SIG-M5 (cell line): ENCODE data around the gene MYO5A.
"Not testable (repeated sequence)": the region's sequence is repeated elsewhere in the genome, so short reads cannot be mapped to it uniquely, and the experiment has no call there.

Experiments
- DNase-seq: peaks from one replicate; lab custom pipeline; 2025; lab: John Stamatoyannopoulos, UW

Gene MYO5A

DNA sequence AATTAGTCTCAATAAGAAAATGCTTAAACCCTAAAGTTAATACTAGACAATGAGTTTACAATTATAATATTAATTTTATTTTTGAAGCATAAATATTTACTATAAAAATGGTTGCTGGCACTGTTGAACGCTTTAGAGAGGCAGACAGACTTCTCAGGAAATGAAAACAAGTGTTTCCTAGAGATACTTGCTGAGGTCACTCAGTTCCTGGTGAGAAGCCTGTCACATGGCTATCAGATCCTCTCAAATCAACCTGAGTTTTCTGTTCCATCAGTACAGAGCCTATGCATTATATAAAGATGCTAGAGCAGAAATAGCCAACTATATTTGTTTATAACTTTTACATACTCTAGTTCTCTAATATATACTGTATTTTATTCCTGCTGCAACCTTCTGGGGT is 109.2 kb downstream of the MYO5A start:
- no peak for DNase-seq

DNA sequence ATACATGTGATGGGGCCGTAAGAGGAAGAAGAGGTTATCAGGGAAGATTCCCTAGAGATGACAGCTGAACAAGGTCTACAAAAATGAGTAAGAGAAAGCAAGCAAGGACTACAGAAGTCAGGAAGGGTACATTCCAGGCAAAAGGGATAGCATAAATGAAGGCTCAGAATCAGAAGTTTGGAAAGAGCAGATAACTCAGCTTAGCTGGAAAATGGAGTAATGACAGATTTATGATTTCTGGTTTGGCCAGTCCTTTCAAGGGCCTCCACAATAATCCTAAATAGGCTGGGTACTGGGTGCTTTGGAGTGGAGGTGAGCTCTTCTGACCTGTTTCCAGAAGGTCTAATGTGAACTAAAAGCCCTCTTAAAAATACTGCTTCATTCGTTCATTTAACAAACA is 110.7 kb downstream of the MYO5A start:
- no peak for DNase-seq

DNA sequence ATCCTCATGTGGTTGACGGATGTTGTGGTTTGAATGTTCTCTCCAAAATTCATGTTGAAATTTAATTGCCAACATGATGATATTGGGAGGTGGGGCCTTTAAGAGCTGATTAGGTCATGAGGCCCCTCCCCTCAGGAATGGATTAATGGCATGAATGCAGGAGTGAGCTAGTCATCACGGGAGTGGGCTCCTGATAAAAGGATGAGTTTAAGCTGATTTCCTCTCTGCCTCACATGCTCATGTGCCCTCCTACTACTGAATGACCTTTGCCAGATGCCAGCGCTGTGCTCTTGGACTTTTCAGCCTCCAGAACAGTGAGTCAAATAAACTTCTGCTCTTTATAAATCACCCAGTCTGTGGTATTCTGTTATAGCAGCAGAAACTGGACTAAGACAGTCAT is 111.2 kb downstream of the MYO5A start:
- DNase-seq, result no peak

DNA sequence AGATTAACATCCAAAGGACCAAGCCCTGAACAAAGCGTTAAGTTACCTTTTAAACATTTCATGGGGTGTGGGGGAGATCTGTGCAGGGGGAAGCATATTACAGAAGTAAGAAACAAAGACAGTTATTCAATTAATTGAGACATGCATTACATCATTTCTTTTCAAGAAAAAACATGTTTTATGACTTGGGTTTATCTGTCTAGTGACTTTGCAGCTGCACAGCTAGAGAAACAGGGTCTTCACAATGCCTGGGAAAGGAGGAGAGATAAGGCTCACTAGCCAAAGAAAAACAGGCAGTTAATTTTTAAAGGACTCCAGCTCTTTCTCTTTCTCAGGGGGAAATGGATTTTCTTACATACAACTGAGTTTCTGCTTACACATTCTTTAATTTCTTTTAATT is 112.1 kb downstream of the MYO5A start:
- not testable (repeated sequence) for DNase-seq

DNA sequence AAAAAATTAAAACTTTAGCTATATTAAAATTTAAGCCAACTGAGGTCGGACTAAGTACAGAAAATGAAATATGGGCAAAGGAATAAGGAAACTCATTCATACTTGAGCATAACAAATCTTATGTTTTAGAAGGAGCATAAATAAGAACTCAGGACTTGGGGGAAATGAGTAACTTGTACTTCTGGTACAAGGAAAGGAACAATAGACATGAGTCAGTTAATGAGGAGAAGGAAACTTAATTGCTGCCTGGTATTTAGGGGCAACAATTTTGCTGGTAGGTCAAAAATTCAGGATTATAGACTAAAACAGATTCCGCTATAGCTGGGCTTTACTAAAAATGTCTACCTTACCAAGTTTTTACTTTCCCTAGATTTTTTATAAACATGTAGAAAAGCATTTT is 113.1 kb downstream of the MYO5A start:
- DNase-seq, result no peak

DNA sequence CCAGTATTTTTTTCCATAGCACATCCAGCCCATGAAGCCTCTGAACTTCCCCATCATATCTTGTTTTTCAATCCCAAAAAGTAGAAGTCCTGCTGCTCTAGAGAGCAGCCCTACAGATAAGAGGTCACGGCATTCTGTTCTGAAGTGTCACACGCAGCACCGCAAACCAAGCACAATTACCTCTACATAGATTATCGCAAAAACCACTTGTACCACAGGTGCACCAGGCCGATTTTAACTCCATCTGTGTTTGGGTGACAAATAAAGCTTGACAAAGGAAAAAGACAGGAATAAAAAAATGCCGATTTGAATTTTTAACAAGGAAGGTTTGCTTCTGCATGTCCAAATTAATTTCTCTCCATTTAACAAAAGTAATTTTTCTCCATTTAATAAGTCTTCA is 113.7 kb downstream of the MYO5A start:
- no peak for DNase-seq

DNA sequence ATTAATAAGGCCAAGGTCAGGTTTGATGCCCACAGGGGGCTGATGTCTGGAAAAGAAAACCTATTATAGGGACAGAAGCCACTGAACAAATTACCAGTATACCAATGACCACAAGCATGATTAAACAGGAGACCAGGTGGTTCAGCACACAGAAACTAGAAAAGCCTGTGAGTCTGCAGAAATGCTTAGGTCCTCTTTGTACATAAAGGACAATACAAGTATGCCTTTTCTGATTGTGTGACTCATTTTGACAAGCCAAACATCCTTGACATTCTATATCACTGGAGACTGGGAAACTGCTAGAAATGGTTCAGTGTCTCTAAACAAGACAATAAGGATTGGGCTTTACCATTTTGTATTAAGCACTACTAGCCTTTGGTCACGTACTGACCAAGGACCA is 119.9 kb downstream of the MYO5A start:
- no peak for DNase-seq

DNA sequence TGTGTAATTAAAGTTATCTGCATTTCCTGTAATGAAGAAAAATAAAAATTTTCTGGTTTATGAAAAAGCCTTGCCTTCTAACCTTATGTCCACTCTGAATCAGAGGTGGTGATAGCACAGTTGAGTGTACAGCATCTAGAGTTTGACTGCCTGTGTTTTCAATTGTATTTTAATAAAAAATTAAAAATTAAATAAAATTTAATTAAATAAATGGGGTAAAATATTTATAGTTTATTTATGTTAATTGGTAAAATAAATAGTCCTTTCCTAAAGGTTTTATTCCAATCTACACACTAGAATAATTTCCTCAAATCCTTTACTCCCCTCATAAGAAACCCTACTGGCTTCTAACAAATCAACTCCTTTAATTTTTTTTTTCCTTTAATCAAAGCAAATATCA is 121.3 kb downstream of the MYO5A start:
- no peak for DNase-seq

DNA sequence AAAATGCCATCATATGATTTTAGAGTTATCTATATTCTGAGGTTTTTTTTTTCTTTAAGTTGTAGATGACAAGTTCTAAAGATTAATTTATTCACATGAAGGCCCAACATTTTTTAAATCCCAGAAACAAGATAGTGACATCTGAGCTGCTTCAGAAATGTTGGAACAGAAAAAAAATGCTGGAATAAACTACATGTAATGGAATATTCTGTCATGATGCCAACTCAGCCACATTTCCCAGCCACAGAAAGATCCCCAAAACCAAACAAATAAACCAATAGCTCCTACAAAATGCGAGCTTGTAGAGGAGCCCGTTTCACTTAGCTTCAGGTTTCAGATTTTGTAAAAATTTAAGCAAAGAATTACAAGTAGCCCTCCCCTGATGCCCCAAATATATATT is 122.1 kb downstream of the MYO5A start:
- no peak for DNase-seq

DNA sequence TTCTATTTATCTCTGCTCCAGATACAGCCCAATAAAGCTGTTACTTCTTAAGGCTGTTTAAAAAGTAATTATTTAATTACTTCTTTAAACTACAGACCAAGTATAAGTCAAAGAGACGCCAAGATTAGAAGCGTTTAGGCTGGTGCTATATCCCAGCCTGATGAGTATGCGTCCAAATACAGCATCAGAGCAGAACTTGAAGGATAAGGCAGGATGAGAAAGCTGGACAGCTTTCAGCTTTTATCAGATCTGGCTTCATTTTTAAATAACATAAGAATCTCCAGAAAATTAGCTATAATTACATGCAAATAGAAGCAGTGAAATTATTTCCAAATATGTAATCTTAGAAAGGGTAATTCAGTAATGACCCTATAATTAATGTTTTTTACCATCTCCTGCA is 122.8 kb downstream of the MYO5A start:
- DNase-seq, result no peak

DNA sequence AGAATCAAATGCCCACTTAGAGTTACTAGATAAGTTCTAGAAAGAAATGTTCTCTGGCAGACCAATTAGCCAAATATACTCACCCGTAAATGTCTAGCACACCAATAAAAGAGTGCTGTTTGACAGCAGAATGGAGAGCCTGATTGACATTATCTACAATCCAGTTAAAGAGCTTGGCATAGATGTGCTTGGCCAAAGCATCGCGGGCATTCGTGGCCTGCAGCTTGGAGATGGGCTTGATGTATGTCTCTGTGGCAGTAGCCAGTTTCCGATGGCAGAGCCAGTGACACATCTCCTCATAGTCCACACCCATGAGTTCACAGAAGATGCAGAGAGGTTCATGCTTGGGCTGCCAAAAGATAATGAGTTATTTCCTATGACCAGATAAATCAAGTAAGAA is 131.6 kb downstream of the MYO5A start:
- no peak for DNase-seq

DNA sequence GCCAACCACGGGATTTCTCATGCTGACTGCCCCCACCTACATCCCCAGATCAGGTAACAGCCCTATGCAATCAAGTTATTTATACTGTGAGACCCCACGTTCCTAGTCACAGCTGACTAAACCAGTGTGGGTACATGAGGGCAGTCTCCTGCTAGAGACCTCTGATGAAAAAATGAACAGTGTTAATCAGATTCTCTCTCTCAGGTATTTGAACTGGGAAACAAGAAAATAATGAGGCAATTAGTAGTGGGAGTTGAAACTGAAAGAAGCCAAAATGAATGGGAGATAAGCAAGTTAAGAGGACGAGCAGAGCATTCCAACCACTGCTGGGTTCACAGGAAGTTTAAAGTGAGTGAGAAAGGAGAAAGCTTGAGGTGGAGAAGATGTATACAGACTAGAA is 134.6 kb downstream of the MYO5A start:
- DNase-seq, result no peak

DNA sequence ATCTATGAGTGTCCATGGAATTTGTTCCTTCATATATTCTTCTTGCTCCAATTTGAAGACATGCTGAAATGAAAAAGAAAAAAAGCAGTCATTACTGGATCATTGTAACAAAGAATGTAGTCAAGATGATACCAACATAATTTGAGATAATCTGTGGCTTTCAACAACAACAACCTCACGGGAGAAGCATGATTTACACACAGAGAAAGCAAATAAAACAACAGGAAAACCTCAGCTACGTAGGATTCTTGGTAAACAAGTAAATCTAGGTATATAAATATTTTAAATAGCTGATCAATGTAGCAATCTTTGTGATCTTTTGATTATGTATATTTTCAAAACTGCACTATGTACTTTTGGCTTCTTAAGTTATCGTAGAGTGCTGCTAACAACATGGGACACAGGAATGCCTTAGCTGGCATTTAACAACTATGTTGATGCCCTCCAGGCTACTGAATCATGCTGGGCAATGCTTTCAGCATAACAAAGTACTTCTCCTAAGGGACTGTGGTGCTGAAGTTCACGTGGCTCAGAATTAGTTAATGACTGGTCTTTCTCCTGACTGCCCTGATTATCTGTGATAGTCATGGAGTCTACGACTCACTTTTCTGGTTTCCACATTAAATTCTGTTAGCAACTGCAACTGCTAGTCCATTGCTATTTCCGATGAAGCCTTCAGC is 136.5 kb downstream of the MYO5A start:
- no peak for DNase-seq

DNA sequence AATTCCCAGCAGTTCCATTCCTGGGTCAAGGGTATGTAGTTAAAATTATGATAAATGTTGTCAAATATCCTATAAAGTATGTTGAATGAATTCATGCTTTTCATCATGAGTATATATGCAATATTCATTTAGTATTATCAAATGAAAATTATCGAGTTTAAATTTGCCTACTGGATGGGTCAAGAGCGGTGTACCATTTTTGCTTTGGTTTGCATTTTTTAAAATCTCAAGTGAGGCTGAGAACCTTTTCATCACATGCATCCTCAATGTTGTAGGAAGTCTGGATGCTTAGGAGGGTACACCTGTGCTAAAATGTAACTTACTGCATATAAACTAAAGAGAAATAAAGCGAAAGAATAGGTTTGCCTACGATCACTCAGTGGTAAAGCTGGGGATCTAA is 137.6 kb downstream of the MYO5A start:
- no peak for DNase-seq

DNA sequence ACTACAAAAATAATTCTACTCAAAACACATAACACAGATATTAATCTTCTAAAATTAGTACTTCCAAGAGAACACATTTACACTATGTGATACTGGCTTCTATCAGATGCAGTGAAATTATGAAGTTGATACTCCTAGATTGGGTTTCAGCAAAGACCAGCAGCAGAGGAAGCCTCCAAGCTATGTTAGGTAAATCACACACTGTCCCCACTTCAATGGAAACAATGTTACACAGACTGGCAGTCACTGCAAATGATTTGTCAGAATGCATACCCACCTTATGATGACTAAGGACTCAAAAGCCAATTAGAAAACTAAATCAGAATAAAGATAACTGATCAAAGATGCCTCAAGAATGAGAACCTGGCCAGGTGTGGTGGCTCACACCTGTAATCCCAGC is 143.0 kb downstream of the MYO5A start:
- no peak for DNase-seq

DNA sequence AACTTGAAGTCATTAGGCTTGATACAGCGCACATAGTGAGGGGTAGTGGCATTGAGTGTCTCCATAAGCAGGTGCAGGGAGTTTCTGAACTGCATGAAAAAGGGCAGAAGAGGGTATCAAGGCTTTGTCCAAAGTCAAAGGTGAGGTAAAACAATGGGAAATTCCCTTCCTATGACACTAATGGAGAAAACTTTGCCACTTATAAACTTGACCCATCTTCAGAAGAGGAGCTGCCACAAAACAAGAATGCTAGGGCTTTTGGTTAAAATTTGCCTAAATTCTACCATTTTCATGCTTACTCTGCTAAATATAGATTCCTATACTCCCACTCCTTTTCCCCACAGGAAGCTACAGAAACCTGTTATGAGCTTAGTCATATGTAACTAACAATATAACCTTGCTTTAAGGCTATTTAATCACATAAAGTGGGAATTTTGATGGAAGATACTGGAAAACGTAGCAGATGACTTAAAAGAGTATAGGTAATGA is 145.5 kb downstream of the MYO5A start:
- no peak for DNase-seq

DNA sequence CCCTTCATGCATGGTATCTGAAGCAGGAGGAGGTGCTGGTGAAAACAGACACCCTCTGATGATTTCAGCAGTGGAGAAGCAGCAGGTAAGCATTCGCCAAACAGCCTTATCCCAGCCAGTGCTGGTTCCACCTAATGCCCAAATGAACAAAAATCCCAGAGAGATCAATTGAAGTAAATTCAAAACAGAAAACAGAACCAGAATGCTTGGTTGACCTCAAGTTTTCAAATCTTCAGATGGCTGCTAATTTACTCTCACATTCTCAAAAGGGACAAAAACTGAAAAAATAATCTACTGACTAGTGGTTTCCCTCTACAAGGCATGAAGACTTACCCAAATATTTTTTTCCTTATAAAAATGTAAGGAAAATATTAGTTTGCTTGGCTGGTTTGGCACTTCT is 146.0 kb downstream of the MYO5A start:
- DNase-seq, result no peak

DNA sequence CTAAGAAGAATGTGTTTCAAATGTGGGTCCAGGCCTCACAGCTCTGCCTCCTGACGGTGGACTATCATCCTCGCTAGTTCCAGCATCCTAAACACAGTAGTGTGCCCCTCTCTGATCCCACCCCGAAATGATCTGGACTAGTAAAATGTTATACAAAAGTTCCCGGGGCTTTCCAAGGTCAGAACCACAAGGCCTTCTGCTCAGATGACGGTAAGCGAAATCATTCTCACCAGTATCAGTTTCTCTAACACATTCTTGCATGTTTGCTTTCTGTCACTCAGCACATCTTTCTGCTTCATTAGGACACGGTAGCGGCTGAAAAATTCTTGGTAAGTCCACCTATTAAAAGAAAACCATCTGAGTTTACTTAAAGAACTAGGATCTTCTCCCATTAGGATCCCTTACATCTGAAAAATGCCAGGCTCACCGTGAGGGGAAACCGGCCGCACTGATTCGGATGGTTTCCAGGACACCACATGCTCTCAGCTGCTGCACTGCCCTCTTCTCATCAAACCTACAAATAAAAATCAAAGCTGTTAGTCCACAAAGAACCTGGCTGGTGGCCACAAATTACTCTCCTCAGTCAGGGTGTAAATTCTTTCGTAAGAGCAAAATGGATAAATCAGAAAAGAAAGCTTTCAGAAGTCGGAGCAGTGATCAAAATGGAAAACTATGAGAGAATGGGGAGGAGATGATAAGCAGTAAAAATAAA is 149.1 kb downstream of the MYO5A start:
- DNase-seq, result no peak

DNA sequence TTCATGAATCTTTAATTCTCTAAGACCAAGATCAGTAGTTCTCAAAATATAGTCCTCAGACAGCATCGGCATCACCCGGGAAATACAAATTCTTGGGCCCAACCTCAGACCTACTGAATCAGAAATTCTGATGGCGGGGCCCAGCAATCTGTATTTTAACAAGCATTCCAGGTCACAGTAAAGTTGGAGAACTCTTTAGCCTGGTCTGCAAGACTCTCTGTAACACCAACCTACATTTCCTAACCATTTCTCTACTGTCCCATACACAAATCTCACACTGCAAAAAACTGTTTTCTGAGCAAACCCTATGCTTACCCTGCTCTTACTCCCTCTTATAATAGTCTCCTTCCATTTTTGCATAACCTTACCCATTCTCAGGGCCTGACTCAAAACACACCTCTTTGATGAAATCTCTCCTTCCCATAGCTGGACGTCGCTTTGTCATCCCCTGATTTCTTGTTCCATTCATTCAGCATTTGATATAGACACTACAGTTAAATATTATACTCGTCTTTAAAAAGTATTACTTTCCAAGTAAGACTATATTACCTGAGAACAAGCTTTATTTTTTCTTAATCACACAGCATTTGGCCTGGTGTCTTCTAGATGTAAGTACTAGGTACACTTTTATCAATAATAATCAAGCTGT is 149.8 kb downstream of the MYO5A start:
- DNase-seq, result no peak

DNA sequence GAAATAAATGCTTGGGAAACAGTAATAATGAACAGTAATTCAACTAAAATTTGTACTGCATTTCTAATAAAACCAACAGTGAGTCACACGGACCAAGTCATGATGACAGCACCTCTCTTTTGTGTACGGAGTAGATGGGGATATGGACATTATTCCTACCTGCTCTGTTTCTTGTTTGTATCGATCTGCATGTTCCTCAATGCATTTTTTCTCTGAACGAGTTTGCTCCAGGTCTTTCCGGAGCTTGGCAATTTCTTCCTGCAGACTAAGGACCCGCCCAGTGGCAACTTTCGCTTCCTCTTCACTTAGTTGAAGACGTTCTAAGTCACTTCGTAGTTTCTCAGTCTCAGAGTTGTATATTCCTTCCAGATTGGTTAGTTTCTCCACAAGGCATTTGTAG is 158.7 kb downstream of the MYO5A start:
- DNase-seq, result peak; percentile 5

DNA sequence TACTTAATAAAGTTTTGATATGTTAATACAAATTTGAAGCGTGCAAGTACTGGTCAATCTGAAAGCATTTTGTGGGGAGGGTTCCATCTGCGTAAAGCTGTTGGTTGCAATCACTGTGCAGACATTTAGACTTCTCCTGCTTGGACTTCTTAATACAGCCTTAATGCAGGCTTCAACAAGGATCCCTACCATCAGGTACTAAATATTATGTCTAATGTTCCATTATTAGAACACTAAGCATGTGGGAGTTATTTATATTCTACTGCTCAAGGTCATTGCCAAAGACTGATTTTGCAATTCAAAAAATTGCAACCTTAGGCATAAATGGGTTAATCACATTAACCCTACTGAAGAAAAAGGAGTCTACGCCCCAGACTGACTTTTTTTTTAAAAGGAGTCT is 159.2 kb downstream of the MYO5A start:
- DNase-seq, result no peak

DNA sequence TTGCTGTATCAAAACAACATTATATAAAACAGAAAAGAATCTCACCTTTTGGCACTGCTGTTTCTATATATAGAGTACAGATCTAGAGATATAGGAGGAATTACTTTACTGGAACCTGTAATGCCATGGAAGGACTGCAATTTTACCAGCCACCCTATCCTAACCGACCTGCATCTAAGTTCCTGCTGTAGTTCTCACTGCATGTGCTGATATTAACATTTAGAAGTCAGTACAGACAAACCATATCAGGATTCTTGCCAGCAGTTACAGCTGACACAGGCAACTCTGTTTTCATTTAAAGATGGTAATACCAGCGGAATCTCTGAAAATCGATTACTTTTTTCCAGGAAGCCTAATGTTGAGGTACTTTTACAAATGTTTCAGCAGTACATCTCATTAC is 159.7 kb downstream of the MYO5A start:
- no peak for DNase-seq

DNA sequence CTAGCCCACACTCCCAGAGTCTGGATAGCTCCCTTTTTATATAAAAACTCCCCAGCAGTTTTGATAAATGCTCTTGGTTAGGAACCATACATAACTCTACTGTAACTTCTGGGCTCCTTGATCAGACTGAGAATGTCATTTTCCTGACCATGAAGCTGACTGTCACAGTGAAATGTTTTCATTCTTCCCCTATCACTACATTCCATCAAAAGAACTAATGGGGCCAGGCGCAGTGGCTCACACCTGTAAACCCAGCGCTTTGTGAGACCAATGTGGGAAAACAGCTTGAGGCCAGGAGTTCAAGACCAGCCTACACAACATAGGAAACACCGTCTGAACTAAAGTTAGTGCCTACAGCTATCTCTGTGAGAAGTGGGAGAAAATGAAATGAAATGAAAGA is 160.3 kb downstream of the MYO5A start:
- no peak for DNase-seq
